A673 (cell line): Measurements from ENCODE around the gene SNAP29. TPM values are rescaled to one million over a fixed set of nuclear protein-coding genes. Genes with fewer than 3 reads are reported as not detected.
"Not testable (repeated sequence)": the region's sequence is repeated elsewhere in the genome, so short reads cannot be mapped to it uniquely, and the experiment has no call there.

Experiments used
- BruUV-seq: library from RNA; stranded (reverse); fragments of 400-500 nt; replicated peaks from 2 replicates; lab custom pipeline; 2021; lab: Mats Ljungman, UMichigan
- CTCF ChIA-PET: fragments of 300-600 bp; sonication (Branson Sonifier 250); formaldehyde crosslinking; loops from one replicate; lab custom pipeline; 2022; ENCODE audit warnings: antibody characterized with exemption; lab: Charles Lee
- POLR2A ChIA-PET: fragments of 300-600 bp; sonication (Branson Sonifier 250); formaldehyde crosslinking; loops from one replicate; lab custom pipeline; 2022; ENCODE audit warnings: antibody characterized with exemption; ENCODE audit not compliant: low non-redundant PET; lab: Charles Lee
- DNase-seq: peaks from one replicate; pipeline ENCODE4 v3.0.0-alpha.2; 2015; ENCODE audit warnings: low spot score
- H3K27ac ChIP-seq: fragments of 200-600 bp; sonication (generic); 2 replicates; pipeline ENCODE4 v1.5.1; 2016; ENCODE audit warnings: mixed run types, low read depth, mild to moderate bottlenecking, mixed read lengths, antibody characterized with exemption, low read length; ENCODE audit not compliant: poor library complexity, severe bottlenecking
- H3K27me3 ChIP-seq: fragments of 200-600 bp; sonication (generic); replicated peaks from 2 replicates; pipeline ENCODE4 v1.6.1; 2017; ENCODE audit warnings: mixed run types, low read depth, mild to moderate bottlenecking, mixed read lengths, antibody characterized with exemption, low read length; ENCODE audit not compliant: insufficient read depth, poor library complexity
- H3K36me3 ChIP-seq: fragments of 200-600 bp; sonication (generic); 2 replicates; pipeline ENCODE4 v1.6.1; 2016; ENCODE audit warnings: mixed run types, mild to moderate bottlenecking, mixed read lengths, antibody characterized with exemption, low read length; ENCODE audit not compliant: insufficient read depth, poor library complexity, severe bottlenecking
- H3K4me1 ChIP-seq: fragments of 200-600 bp; sonication (generic); 2 replicates; pipeline ENCODE4 v1.6.1; 2017; ENCODE audit warnings: mixed run types, mild to moderate bottlenecking, mixed read lengths, antibody characterized with exemption, low read length; ENCODE audit not compliant: insufficient read depth, poor library complexity, severe bottlenecking
- H3K4me3 ChIP-seq: fragments of 200-600 bp; sonication (generic); 2 replicates; pipeline ENCODE4 v1.5.1; 2016; ENCODE audit warnings: low read depth, mixed run types, mild to moderate bottlenecking, mixed read lengths, low read length; ENCODE audit not compliant: poor library complexity, severe bottlenecking
- H3K9me3 ChIP-seq: fragments of 200-600 bp; sonication (generic); 2 replicates; pipeline ENCODE4 v1.6.1; 2016; ENCODE audit warnings: mixed run types, low read depth, mild to moderate bottlenecking, mixed read lengths, antibody characterized with exemption, low read length; ENCODE audit not compliant: poor library complexity, severe bottlenecking
- EZH2 ChIP-seq: fragments of 200-600 bp; sonication (generic); IDR thresholded peaks from 2 replicates; pipeline ENCODE4 v1.6.1; 2017; ENCODE audit warnings: borderline replicate concordance, low read depth, mild to moderate bottlenecking, mixed read lengths, antibody characterized with exemption, low read length; ENCODE audit not compliant: poor library complexity, severe bottlenecking
- intact Hi-C: fragments of 100-400 bp; cut with micrococcal nuclease; formaldehyde crosslinking; loops from one replicate; pipeline ENCODE4 v1.10.0; 2022; ENCODE audit not compliant: unreplicated experiment
- total RNA-seq: library from RNA; stranded (reverse); gene quantifications from 2 replicates; pipeline ENCODE4 v1.2.3, GENCODE V29; 2021
- TF ChIP-seq, protein P1 (sequence below): fragments of 300-800, 200-600 bp; sonication (generic); conservative IDR thresholded peaks from 2 replicates; pipeline ENCODE4 v1.5.1; 2017; ENCODE audit warnings: low read depth, mild to moderate bottlenecking, antibody characterized with exemption, low read length, moderate library complexity, mixed read lengths

The SNAP29 gene
- total RNA-seq, 1 experiment from 2014 or later, result 35.3 TPM

DNA sequence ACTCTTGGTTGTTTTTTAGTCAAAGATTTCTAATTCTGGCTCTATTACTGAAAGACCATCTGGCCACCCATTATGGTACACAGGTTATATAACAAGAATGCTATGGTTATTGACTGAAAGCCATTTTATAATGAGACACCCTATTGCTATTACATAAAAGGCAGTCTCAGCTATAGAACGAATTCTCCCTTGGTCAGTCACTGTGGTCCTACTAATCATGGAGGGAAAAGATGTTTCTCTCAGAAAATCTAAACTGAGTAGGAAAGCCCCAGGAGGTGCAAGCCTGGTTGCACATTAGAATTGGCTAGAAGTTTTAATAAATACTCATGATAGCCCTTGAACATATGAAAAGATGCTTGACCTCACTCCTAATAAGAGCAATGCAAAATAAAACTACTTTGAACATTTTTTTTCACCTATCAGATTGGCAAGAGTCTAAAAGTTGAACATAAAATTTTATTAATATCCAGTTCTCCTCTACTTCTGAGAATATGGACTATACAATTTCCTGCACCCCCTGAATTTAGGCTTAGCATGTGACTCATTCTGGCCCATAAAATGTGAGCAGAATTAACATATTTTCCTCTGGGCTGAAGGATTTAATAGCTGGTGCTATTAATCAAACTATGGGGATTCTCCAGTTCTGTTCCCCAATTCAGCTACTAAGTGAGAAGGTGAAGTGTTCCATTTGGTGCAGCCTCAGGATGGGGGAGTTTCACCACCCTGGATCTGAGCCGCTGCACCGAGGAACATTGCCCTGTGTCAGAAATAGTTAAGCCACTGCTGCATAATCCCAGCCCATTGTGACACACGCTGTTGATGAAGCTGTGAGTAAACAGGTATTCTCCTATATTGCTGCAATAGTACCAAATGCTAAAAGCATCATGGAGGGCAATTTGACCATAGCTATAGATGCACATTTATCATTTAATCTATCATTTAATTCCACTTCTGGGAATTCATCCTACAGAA, 46.9 kb downstream of the SNAP29 start:
- no peak overlapping the region for H3K27ac ChIP-seq
- no peaks in the 10 kb centered on the region for H3K27me3 ChIP-seq
- CTCF ChIA-PET, result interaction anchor here (0.8 kb wide), 1 partner anchor 11 kb away, joined by 3 read pairs; no protein-coding TSS in a partner anchor
- no peaks in the 10 kb centered on the region for H3K4me1 ChIP-seq
- peak; percentile 6 for DNase-seq
- no peak for TF ChIP-seq EZH2
- TF ChIP-seq, protein P1, sequence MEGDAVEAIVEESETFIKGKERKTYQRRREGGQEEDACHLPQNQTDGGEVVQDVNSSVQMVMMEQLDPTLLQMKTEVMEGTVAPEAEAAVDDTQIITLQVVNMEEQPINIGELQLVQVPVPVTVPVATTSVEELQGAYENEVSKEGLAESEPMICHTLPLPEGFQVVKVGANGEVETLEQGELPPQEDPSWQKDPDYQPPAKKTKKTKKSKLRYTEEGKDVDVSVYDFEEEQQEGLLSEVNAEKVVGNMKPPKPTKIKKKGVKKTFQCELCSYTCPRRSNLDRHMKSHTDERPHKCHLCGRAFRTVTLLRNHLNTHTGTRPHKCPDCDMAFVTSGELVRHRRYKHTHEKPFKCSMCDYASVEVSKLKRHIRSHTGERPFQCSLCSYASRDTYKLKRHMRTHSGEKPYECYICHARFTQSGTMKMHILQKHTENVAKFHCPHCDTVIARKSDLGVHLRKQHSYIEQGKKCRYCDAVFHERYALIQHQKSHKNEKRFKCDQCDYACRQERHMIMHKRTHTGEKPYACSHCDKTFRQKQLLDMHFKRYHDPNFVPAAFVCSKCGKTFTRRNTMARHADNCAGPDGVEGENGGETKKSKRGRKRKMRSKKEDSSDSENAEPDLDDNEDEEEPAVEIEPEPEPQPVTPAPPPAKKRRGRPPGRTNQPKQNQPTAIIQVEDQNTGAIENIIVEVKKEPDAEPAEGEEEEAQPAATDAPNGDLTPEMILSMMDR, result no peak
- H3K4me3 ChIP-seq, result no peak overlapping the region
- H3K36me3 ChIP-seq, result no peaks in the 10 kb centered on the region
- no peaks in the 10 kb centered on the region for H3K9me3 ChIP-seq
- POLR2A ChIA-PET, result no interaction called here
- intact Hi-C loops, result no loop called here
- BruUV-seq, result no TSS peak

DNA sequence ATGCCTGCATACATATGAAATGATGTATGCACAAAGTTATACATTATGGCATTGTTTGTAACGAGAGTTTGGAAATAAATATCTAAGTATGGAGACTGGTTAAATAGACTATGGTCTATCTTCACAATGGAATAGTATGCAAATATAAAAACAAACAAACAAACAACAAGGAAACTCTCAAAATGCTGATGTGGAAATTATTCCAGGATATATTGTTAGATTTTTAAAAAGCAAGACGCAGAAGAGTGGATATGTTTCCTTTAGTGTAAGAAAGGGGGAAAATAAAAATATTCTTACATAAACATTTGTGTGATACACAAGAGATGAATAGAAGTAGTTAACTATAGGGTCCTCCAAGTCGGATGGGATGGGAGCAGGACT, 47.6 kb downstream of the SNAP29 start:
- H3K27me3 ChIP-seq, result no peaks in the 10 kb centered on the region
- H3K27ac ChIP-seq, result no peak overlapping the region
- H3K4me3 ChIP-seq, result no peak overlapping the region
- intact Hi-C loops, result no loop called here
- H3K36me3 ChIP-seq, result no peaks in the 10 kb centered on the region
- POLR2A ChIA-PET, result no interaction called here
- H3K4me1 ChIP-seq, result no peaks in the 10 kb centered on the region
- no peaks in the 10 kb centered on the region for H3K9me3 ChIP-seq
- TF ChIP-seq, protein P1, result no peak
- no peak for TF ChIP-seq EZH2
- DNase-seq, result no peak
- CTCF ChIA-PET, result interaction anchor here (0.8 kb wide), 1 partner anchor 10 kb away, joined by 3 read pairs; no protein-coding TSS in a partner anchor
- BruUV-seq, result no TSS peak

DNA sequence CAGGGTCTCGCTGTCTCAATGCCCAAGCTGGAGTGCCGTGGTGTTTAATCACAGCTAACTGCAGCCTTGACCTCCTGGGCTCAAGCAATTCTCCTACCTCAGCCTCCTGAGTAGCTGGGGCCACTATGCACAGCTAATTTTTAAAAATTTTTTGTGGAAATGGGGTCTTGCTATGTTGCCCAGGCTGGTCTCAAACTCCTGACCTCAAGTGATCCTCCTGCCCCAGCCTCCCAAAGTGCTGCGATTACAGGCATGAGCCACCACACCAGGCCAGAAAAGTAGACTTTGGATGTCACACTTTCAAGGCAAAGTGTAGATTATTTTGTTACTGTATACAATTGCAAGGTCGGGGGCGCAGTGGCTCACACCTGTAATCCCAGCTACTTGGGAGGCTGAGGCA, 49.9 kb downstream of the SNAP29 start:
- H3K27ac ChIP-seq, H3K36me3 ChIP-seq, DNase-seq, POLR2A ChIA-PET, H3K9me3 ChIP-seq, BruUV-seq, H3K4me3 ChIP-seq, H3K27me3 ChIP-seq, H3K4me1 ChIP-seq, intact Hi-C loops, CTCF ChIA-PET: not testable (repeated sequence)
